Panc1 (cell line): Measurements from ENCODE around the gene ABHD2. TPM values are rescaled to one million over a fixed set of nuclear protein-coding genes. Genes with fewer than 3 reads are reported as not detected.
"Not testable (repeated sequence)": the region's sequence is repeated elsewhere in the genome, so short reads cannot be mapped to it uniquely, and the experiment has no call there.

Experiments
- ATAC-seq: fragments of 200-7000 bp; cut with Tn5 transposase; 2 replicates; pipeline ENCODE4 v1.9.1; 2020; ENCODE audit warnings: mild to moderate bottlenecking, moderate library complexity
- BruUV-seq: library from RNA; stranded (reverse); fragments of 400-500 nt; replicated peaks from 2 replicates; lab custom pipeline; 2021; lab: Mats Ljungman, UMichigan
- CTCF ChIA-PET: fragments of 300-600 bp; sonication (Branson Sonifier 250); formaldehyde crosslinking; loops from one replicate; lab custom pipeline; 2022; ENCODE audit warnings: antibody characterized with exemption; lab: Charles Lee
- POLR2A ChIA-PET: fragments of 300-600 bp; sonication (Branson Sonifier 250); formaldehyde crosslinking; loops from one replicate; lab custom pipeline; 2022; ENCODE audit warnings: antibody characterized with exemption; lab: Charles Lee
- DNase-seq: peaks from one replicate; pipeline ENCODE4 v3.0.0-alpha.2; 2010; ENCODE audit warnings: low read depth, low spot score
- H3K27ac ChIP-seq: 2 replicates; pipeline ENCODE4 v1.5.1; 2011; ENCODE audit warnings: mild to moderate bottlenecking, low read length, inconsistent platforms
- H3K27me3 ChIP-seq: fragments of 200-500 bp; sonication (Bioruptor generic); 2 replicates; pipeline ENCODE4 v1.6.0; 2014; ENCODE audit warnings: low read length, inconsistent platforms; ENCODE audit not compliant: control insufficient read depth, insufficient read depth
- H3K36me3 ChIP-seq: fragments of 200-500 bp; sonication (Bioruptor generic); 2 replicates; pipeline ENCODE4 v1.5.1; 2014; ENCODE audit warnings: inconsistent platforms, mild to moderate bottlenecking, low read length, moderate library complexity; ENCODE audit not compliant: control insufficient read depth, insufficient read depth
- H3K4me1 ChIP-seq: 2 replicates; pipeline ENCODE4 v1.5.1; 2011; ENCODE audit warnings: inconsistent platforms, mild to moderate bottlenecking, low read length, moderate library complexity; ENCODE audit not compliant: control insufficient read depth, insufficient read depth
- H3K4me3 ChIP-seq, 2 experiments: 2 replicates each; pipeline ENCODE4 v1.5.1; 2011 to 2012; ENCODE audit warnings: low read depth in 2 of 2, low read length in 2 of 2, mild to moderate bottlenecking in 2 of 2, inconsistent platforms in 1 of 2, moderate library complexity in 1 of 2
- H3K9me3 ChIP-seq: fragments of 200-500 bp; sonication (Bioruptor generic); 2 replicates; pipeline ENCODE4 v1.5.1; 2014; ENCODE audit warnings: low read depth, mild to moderate bottlenecking, inconsistent platforms, low read length, moderate library complexity; ENCODE audit not compliant: control insufficient read depth, insufficient read depth
- POLR2AphosphoS5 ChIP-seq: IDR thresholded peaks from 2 replicates; pipeline ENCODE4 v1.6.1; 2012; ENCODE audit warnings: mild to moderate bottlenecking, low read depth, low read length, moderate library complexity
- SIN3A ChIP-seq: IDR thresholded peaks from 2 replicates; pipeline ENCODE4 v1.6.1; 2012; ENCODE audit warnings: low read depth, mild to moderate bottlenecking, low read length, moderate library complexity, borderline replicate concordance; ENCODE audit not compliant: insufficient read depth
- TCF7L2 ChIP-seq: IDR thresholded peaks from 2 replicates; pipeline ENCODE4 v1.6.1; 2011; ENCODE audit warnings: mild to moderate bottlenecking, low read depth, low read length, inconsistent platforms
- in situ Hi-C: cut with HindIII; loops from 2 replicates; pipeline ENCODE4 v1.10.0; 2016; ENCODE audit warnings: low sequenced_read_pairs, low pct_unique_long_range_greater_than_20kb
- intact Hi-C: fragments of 100-400 bp; cut with micrococcal nuclease; formaldehyde crosslinking; loops from one replicate; pipeline ENCODE4 v1.10.0; 2022; ENCODE audit not compliant: unreplicated experiment
- total RNA-seq: library from RNA; stranded (reverse); gene quantifications from one replicate; pipeline ENCODE4 v1.2.1, GENCODE V29; 2021; ENCODE audit not compliant: unreplicated experiment
- TF ChIP-seq, protein P1 (sequence below), 2 experiments: IDR thresholded peaks; 2 replicates each; pipeline ENCODE4 v1.6.1; 2011 to 2012; ENCODE audit warnings: low read depth in 2 of 2, control low read depth in 1 of 2, low read length in 1 of 2, mild to moderate bottlenecking in 1 of 2, moderate library complexity in 1 of 2; ENCODE audit not compliant: insufficient read depth in 1 of 2
- TF ChIP-seq, protein P2 (sequence below): fragments of 450-650 bp; IDR thresholded peaks from 2 replicates; pipeline ENCODE4 v1.5.1; 2017; ENCODE audit warnings: mild to moderate bottlenecking

The ABHD2 gene
- total RNA-seq, 1 experiment from 2014 or later, result 95.0 TPM

DNA sequence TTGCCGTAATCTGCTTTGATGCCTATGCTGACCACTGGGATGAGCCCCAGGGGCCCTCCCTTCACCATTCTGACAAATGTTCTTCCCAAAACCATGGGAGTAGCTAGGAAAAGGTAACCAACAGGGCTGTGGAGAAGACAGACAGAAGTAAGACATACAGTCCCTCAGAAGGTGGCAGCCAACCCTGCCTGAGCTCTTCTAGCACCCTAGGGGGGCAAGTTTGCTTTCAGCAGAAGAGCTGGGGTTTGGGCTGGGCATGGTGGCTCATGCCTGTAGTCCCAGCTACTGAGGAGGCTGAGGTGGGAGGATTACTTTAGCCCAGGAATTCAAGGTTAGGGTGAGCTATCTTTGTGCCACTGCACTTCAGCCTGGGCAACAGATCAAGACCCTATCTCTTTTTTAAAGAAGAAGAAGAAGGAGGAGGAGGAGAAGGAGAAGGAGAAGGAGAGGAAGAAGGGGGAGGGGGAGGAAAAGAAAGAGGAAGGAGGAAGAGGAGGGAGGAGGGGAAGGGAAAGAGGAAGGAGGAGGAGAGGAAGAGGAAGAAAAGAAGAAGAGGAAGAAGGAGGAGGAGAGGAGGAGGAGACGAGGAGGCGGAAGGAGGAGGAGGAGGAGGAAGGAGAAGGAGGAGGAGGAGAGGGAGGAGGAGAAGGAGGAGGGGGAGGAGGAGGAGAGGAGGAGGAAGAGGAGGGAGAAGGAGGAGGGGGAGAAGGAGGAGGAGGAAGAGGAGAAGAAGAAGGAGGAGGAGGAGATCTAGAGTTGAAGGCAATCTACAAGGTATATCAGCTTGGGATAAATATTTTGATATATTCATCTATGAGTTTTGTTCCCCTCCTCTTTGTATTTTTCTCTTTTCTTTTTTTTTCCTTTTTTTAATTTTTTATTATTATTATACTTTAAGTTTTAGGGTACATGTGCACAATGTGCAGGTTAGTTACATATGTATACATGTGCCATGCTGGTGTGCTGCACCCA, 44.9 kb upstream of the ABHD2 start:
- in situ Hi-C loops (no loop called here), intact Hi-C loops (no loop called here)
- TF ChIP-seq, protein P1, sequence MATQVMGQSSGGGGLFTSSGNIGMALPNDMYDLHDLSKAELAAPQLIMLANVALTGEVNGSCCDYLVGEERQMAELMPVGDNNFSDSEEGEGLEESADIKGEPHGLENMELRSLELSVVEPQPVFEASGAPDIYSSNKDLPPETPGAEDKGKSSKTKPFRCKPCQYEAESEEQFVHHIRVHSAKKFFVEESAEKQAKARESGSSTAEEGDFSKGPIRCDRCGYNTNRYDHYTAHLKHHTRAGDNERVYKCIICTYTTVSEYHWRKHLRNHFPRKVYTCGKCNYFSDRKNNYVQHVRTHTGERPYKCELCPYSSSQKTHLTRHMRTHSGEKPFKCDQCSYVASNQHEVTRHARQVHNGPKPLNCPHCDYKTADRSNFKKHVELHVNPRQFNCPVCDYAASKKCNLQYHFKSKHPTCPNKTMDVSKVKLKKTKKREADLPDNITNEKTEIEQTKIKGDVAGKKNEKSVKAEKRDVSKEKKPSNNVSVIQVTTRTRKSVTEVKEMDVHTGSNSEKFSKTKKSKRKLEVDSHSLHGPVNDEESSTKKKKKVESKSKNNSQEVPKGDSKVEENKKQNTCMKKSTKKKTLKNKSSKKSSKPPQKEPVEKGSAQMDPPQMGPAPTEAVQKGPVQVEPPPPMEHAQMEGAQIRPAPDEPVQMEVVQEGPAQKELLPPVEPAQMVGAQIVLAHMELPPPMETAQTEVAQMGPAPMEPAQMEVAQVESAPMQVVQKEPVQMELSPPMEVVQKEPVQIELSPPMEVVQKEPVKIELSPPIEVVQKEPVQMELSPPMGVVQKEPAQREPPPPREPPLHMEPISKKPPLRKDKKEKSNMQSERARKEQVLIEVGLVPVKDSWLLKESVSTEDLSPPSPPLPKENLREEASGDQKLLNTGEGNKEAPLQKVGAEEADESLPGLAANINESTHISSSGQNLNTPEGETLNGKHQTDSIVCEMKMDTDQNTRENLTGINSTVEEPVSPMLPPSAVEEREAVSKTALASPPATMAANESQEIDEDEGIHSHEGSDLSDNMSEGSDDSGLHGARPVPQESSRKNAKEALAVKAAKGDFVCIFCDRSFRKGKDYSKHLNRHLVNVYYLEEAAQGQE (IDR thresholded peaks at IDR 0.05; ENCODE audit: insufficient read depth in 1 of 2, low read depth in 2 of 2, low read length in 1 of 2), result no peak
- TF ChIP-seq SIN3A (no peak), TCF7L2 (no peak), POLR2AphosphoS5 (no peak)
- TF ChIP-seq, protein P2, sequence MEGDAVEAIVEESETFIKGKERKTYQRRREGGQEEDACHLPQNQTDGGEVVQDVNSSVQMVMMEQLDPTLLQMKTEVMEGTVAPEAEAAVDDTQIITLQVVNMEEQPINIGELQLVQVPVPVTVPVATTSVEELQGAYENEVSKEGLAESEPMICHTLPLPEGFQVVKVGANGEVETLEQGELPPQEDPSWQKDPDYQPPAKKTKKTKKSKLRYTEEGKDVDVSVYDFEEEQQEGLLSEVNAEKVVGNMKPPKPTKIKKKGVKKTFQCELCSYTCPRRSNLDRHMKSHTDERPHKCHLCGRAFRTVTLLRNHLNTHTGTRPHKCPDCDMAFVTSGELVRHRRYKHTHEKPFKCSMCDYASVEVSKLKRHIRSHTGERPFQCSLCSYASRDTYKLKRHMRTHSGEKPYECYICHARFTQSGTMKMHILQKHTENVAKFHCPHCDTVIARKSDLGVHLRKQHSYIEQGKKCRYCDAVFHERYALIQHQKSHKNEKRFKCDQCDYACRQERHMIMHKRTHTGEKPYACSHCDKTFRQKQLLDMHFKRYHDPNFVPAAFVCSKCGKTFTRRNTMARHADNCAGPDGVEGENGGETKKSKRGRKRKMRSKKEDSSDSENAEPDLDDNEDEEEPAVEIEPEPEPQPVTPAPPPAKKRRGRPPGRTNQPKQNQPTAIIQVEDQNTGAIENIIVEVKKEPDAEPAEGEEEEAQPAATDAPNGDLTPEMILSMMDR, result no peak
- CTCF ChIA-PET, result interaction anchor here (0.7 kb wide), 1 partner anchor 139 kb away, joined by 5 read pairs; no protein-coding TSS in a partner anchor
- Histone ChIP-seq H3K9me3 (no peaks in the 10 kb centered on the region), H3K27ac (no peak overlapping the region), H3K27me3 (no peaks in the 10 kb centered on the region), H3K36me3 (no peaks in the 10 kb centered on the region), H3K4me1 (peaks cover 5% of the 10 kb centered on the region), H3K4me3 (no peak overlapping the region)
- no TSS peak for BruUV-seq
- ATAC-seq (no peak), DNase-seq (no peak)
- POLR2A ChIA-PET, result no interaction called here

DNA sequence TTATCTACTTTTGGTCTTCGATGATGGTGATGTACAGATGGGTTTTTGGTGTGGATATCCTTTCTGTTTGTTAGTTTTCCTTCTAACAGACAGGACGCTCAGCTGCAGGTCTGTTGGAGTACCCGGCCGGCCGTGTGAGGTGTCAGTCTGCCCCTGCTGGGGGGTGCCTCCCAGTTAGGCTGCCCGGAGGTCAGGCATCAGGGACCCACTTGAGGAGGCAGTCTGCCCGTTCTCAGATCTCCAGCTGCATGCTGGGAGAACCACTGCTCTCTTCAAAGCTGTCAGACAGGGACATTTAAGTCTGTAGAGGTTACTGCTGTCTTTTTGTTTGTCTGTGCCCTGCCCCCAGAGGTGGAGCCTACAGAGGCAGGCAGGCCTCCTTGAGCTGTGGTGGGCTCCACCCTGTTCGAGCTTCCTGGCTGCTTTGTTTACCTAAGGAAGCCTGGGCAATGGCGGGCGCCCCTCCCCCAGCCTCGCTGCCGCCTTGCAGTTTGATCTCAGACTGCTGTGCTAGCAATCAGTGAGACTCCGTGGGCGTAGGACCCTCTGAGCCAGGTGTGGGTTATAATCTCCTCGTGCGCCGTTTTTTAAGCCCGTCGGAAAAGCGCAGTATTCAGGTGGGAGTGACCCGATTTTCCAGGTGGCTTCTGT, 39.1 kb upstream of the ABHD2 start:
- BruUV-seq, ATAC-seq, DNase-seq, H3K4me3 ChIP-seq, intact Hi-C loops, H3K27ac ChIP-seq, POLR2A ChIA-PET, in situ Hi-C loops, H3K36me3 ChIP-seq, H3K4me1 ChIP-seq, CTCF ChIA-PET, H3K9me3 ChIP-seq, H3K27me3 ChIP-seq: not testable (repeated sequence)
